K562 (cell line): Measurements from ENCODE around the gene CLCA2. TPM values are rescaled to one million over a fixed set of nuclear protein-coding genes. Genes with fewer than 3 reads are reported as not detected.
A peak's percentile ranks its signal among the peaks of the same experiment; 100 is the strongest.

ENCODE experiments used
- ATF4 ChIP-seq: fragments of 450-650 bp; formaldehyde crosslinking; IDR thresholded peaks from 2 replicates; pipeline ENCODE4 v1.4.0; 2022; ENCODE audit warnings: mild to moderate bottlenecking, moderate library complexity
- BRF1 ChIP-seq: IDR thresholded peaks from 3 replicates; pipeline ENCODE4 v1.6.1; 2011; ENCODE audit warnings: borderline replicate concordance, mild to moderate bottlenecking; ENCODE audit not compliant: insufficient read length; ENCODE audit errors: extremely low read depth
- EWSR1 ChIP-seq: fragments of 450-650 bp; IDR thresholded peaks from 2 replicates; pipeline ENCODE4 v1.6.1; 2018; ENCODE audit warnings: borderline replicate concordance, mild to moderate bottlenecking, low read depth, moderate library complexity; ENCODE audit not compliant: partially characterized antibody
- HINFP ChIP-seq: fragments of 450-650 bp; conservative IDR thresholded peaks from 2 replicates; pipeline ENCODE4 v1.6.1; 2016; ENCODE audit warnings: missing genetic modification characterization, low read depth, mild to moderate bottlenecking, control low read depth, missing compliant biosample characterization
- ID3 ChIP-seq, 2 experiments: fragments of 250-450 bp in 1 of 2; fragments of 450-650 bp in 1 of 2; sonication (Bioruptor Pico) in 1 of 2; IDR thresholded peaks; 2 replicates each; pipeline versions ENCODE4 v1.6.1 to v1.8.0; 2016 to 2021; ENCODE audit warnings: mild to moderate bottlenecking in 2 of 2, moderate library complexity in 2 of 2, missing compliant biosample characterization in 1 of 2, missing genetic modification characterization in 1 of 2
- KLF13 ChIP-seq: fragments of 450-650 bp; IDR thresholded peaks from 2 replicates; pipeline ENCODE4 v1.6.1; 2016; ENCODE audit warnings: missing genetic modification characterization, low read depth, mild to moderate bottlenecking, missing compliant biosample characterization, moderate library complexity, borderline replicate concordance
- PBX2 ChIP-seq, 2 experiments: IDR thresholded peaks in 1 of 2; conservative IDR thresholded peaks in 1 of 2; 2 replicates each; pipeline ENCODE4 v1.6.1; 2016; ENCODE audit warnings: low read depth in 2 of 2, mild to moderate bottlenecking in 1 of 2, missing compliant biosample characterization in 1 of 2, missing genetic modification characterization in 1 of 2, moderate library complexity in 1 of 2
- RERE ChIP-seq: sonication (generic); formaldehyde crosslinking; IDR thresholded peaks from 2 replicates; pipeline ENCODE4 v1.8.0; 2023; ENCODE audit warnings: missing genetic modification reagents, mild to moderate bottlenecking, borderline replicate concordance
- SMAD2 ChIP-seq: fragments of 150-350 bp; IDR thresholded peaks from 2 replicates; pipeline ENCODE4 v1.6.1; 2014; ENCODE audit warnings: low read depth, mild to moderate bottlenecking, low read length
- SMARCE1 ChIP-seq: fragments of 450-650 bp; IDR thresholded peaks from 2 replicates; pipeline ENCODE4 v1.7.1; 2016; ENCODE audit warnings: mild to moderate bottlenecking
- STAT6 ChIP-seq: sonication (generic); formaldehyde crosslinking; IDR thresholded peaks from 2 replicates; pipeline ENCODE4 v1.8.1; 2023; ENCODE audit warnings: mild to moderate bottlenecking, missing genetic modification reagents
- polyA plus RNA-seq, 8 experiments: library from polyadenylated mRNA; depleted of rRNA in 4 of 8; stranded (reverse) in 5 of 8; unstranded in 3 of 8; fragments of >200 nt; fragmentation: Nextera tagmentation in 2 of 8; fragmentation: Illumina TruSeq in 1 of 8; extraction: Ambion mirVana in 2 of 8; extraction: Trizol in 1 of 8; gene quantifications; 2 replicates each; pipeline versions ENCODE4 v1.2.1 to v1.2.3, GENCODE V29; 2011 to 2014; ENCODE audit warnings: inconsistent platforms in 1 of 8, missing spikeins in 1 of 8
- total RNA-seq, 7 experiments: library from RNA; depleted of rRNA in 6 of 7; stranded (reverse); fragments of >200 nt in 6 of 7; fragmentation: Illumina TruSeq in 2 of 7; extraction: Trizol in 2 of 7; gene quantifications; 2 replicates each; pipeline versions ENCODE4 v1.2.1 to v1.2.3, GENCODE V29; 2011 to 2021; ENCODE audit warnings: low replicate concordance in 1 of 7

CLCA2 gene
- total and polyA plus RNA-seq, 9 of the 15 experiments (the other 6 are each of a cell fraction or from before 2014, with no cell fraction given) = 0.03 TPM; not detected in 8

- TF ChIP-seq STAT6 (CRISPR knock-in tag) = no peak
- peak; percentile 97 for TF ChIP-seq ATF4 (CRISPR knock-in tag)
- TF ChIP-seq ID3 (CRISPR knock-in tag; IDR thresholded peaks at IDR 0.05) = peak; percentile 91
- TF ChIP-seq ID3 (tag; IDR thresholded peaks at IDR 0.05) = peak; percentile 99
- no peak for TF ChIP-seq BRF1
- TF ChIP-seq SMAD2 = no peak
- TF ChIP-seq SMARCE1 = peak; percentile 77
- TF ChIP-seq RERE (CRISPR knock-in tag) = no peak
- TF ChIP-seq KLF13 (tag) = peak; percentile 93
- TF ChIP-seq EWSR1 = no peak
- peak; percentile 94 for TF ChIP-seq HINFP (tag)
- TF ChIP-seq PBX2 (CRISPR knock-in tag; IDR thresholded peaks at IDR 0.05; ENCODE audit: low read depth) = no peak
- peak; percentile 68 for TF ChIP-seq PBX2 (tag; conservative IDR thresholded peaks at IDR 0.05; ENCODE audit: low read depth)
These were observed 37.5 kb downstream of the CLCA2 start (continued) for GRCh38 chr1:86461482-86461881.
